Measurements from ENCODE around the gene UCKL1. TPM values are rescaled to one million over a fixed set of nuclear protein-coding genes. Genes with fewer than 3 reads are reported as not detected.

Gene UCKL1
- total RNA-seq, 1 experiment from 2014 or later = 55.1 TPM

DNA sequence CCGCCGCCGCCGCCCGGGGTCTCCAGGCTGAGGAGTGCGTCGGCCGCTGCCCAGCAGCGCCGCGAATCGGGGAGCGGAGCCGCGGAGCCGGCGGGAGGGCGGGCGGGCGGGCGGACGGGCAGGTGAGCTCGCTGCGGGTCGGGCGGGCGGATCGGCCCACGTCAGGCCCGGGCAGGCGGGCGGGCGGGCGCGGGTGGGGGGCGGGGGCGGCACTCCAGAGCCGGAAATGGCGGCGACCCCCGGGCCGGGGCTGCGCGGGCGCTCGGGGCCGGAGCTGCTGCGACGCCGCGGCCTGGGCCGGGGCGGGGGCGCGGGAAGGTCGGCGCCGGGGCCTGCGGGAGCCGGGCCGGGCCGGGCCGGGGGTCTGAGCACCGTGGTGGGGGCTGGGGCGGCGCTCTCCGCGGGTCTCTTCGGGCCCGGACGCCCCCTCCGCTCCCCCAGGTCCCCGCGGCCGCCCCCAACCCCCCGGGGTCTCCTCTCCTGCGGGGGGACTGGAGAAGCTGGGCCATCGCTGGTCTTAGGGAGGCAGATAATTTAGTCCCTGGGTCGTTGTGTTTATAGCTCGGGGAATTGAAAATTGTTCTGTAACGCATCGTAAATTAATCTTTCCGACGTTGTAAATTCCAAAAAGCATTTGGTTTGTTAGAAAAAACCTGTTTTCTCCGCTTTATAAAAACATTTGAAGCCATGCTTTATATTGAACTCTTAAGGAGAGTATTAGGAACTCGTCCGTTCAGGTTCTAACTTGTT is 60.8 kb downstream of the UCKL1 start:
- peaks cover 36% of the 10 kb centered on the region for H4K20me1 ChIP-seq (ENCODE audit: insufficient read depth)

GRCh38 chr20:63894358-63895201 is 61.6 kb downstream of the UCKL1 start, which contains the start of gene DNAJC5:
TSS of gene DNAJC5 (plus strand) at chr20:63895126. CDS start at chr20:63928346, 33,220 bp downstream.
- H3K4me3 ChIP-seq = peak within 1 kb of the TSS; percentile 75
- H3K27me3 ChIP-seq (ENCODE audit: insufficient read depth, low read depth) = no peaks in the 10 kb centered on the region
- peaks cover 65% of the 10 kb centered on the region for H3F3A ChIP-seq (ENCODE audit: insufficient read depth, low read depth)
- intact Hi-C loops (cut with micrococcal nuclease; ENCODE audit: unreplicated experiment) = loop anchor here (5.0 kb wide), 1 partner anchor 63 kb away; the partner anchor contains the start of gene UCKL1
- TF ChIP-seq, protein P1, sequence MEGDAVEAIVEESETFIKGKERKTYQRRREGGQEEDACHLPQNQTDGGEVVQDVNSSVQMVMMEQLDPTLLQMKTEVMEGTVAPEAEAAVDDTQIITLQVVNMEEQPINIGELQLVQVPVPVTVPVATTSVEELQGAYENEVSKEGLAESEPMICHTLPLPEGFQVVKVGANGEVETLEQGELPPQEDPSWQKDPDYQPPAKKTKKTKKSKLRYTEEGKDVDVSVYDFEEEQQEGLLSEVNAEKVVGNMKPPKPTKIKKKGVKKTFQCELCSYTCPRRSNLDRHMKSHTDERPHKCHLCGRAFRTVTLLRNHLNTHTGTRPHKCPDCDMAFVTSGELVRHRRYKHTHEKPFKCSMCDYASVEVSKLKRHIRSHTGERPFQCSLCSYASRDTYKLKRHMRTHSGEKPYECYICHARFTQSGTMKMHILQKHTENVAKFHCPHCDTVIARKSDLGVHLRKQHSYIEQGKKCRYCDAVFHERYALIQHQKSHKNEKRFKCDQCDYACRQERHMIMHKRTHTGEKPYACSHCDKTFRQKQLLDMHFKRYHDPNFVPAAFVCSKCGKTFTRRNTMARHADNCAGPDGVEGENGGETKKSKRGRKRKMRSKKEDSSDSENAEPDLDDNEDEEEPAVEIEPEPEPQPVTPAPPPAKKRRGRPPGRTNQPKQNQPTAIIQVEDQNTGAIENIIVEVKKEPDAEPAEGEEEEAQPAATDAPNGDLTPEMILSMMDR (conservative IDR thresholded peaks at IDR 0.05) = no peak
- no peak for TF ChIP-seq EZH2 (IDR thresholded peaks at IDR 0.05; ENCODE audit: low read depth)
- POLR2A ChIA-PET (ENCODE audit: unreplicated experiment) = interaction anchor here (0.6 to 0.7 kb wide), 4 partner anchors 29 to 1738 kb away, joined by 3 to 7 read pairs (median 4); partner anchors contain the start of gene TPD52L2
- DNase-seq = peak; percentile 82 to 98
- no peaks in the 10 kb centered on the region for H3K9me2 ChIP-seq (ENCODE audit: insufficient read depth)
- peaks cover 40% of the 10 kb centered on the region for H3K4me1 ChIP-seq (replicated peaks; ENCODE audit: insufficient read depth)
- CTCF ChIA-PET = no interaction called here
- BruUV-seq (replicated peaks) = no TSS peak
- H3K9me3 ChIP-seq (ENCODE audit: insufficient read depth, low read depth) = no peaks in the 10 kb centered on the region
- peaks cover 36% of the 10 kb centered on the region for H4K20me1 ChIP-seq (ENCODE audit: insufficient read depth)
- H3K79me2 ChIP-seq (ENCODE audit: low read depth) = peaks cover 57% of the 10 kb centered on the region
- H3K27ac ChIP-seq = peak within 1 kb of the TSS; percentile 68
- peaks cover 28% of the 10 kb centered on the region for H3K36me3 ChIP-seq (ENCODE audit: low read depth)
- peak within 1 kb of the TSS; percentile 75 for H2AFZ ChIP-seq
- peak within 1 kb of the TSS; percentile 98 for H3K4me2 ChIP-seq

More for the DNA sequence above, 60.8 kb downstream of the UCKL1 start:
- Histone ChIP-seq H3K4me1 (replicated peaks; ENCODE audit: insufficient read depth) (peaks cover 32% of the 10 kb centered on the region), H3K9me2 (ENCODE audit: insufficient read depth) (no peaks in the 10 kb centered on the region), H3K36me3 (ENCODE audit: low read depth) (peaks cover 21% of the 10 kb centered on the region), H3F3A (ENCODE audit: insufficient read depth, low read depth) (peaks cover 62% of the 10 kb centered on the region), H3K4me2 (peak overlapping the region; percentile 98), H3K9me3 (ENCODE audit: insufficient read depth, low read depth) (no peaks in the 10 kb centered on the region), H2AFZ (peak overlapping the region; percentile 63), H3K4me3 (peak overlapping the region; percentile 75), H3K27ac (peak overlapping the region; percentile 68), H3K27me3 (ENCODE audit: insufficient read depth, low read depth) (no peaks in the 10 kb centered on the region), H3K79me2 (ENCODE audit: low read depth) (peaks cover 61% of the 10 kb centered on the region)
- DNase-seq = no peak
- no TSS peak for BruUV-seq (replicated peaks)
- intact Hi-C loops (cut with micrococcal nuclease; ENCODE audit: unreplicated experiment) = loop anchor here (5.0 kb wide), 1 partner anchor 62 kb away; the partner anchor contains the start of gene UCKL1
- ChIA-PET POLR2A (ENCODE audit: unreplicated experiment) (no interaction called here), CTCF (interaction anchor here (0.6 to 1.8 kb wide), 3 partner anchors 78 to 358 kb away, joined by 3 to 6 read pairs (median 5); partner anchors contain the start of genes ARFRP1 and ZGPAT)
- TF ChIP-seq, protein P1 (conservative IDR thresholded peaks at IDR 0.05) = no peak
- no peak for TF ChIP-seq EZH2 (IDR thresholded peaks at IDR 0.05; ENCODE audit: low read depth)

DNA sequence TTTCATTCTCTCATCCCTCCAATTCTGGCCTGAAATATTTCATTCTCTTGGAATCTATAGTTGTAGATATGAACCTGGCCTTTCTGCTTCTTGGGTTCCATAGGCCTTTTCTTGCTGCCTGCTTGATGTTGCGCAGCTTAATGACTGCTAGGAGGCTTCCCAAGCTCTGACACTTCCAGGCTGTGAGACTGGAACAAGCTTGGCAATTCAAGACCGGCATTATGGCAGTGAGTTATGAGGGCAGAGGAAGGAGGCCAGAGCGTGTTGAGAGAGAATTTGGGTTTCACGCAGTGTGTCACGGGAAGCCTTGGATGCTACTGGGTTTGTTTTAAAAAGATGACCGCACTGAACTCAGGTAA is 62.2 kb downstream of the UCKL1 start:
- Histone ChIP-seq H2AFZ (0 out of 2 replicates have a peak overlapping the region, but pooled peaks have one; percentile 75), H3K4me3 (peak overlapping the region; percentile 70), H3F3A (ENCODE audit: insufficient read depth, low read depth) (peaks cover 71% of the 10 kb centered on the region), H3K9me2 (ENCODE audit: insufficient read depth) (no peaks in the 10 kb centered on the region), H3K9me3 (ENCODE audit: insufficient read depth, low read depth) (no peaks in the 10 kb centered on the region), H3K4me2 (peak overlapping the region; percentile 81), H3K79me2 (ENCODE audit: low read depth) (peaks cover 52% of the 10 kb centered on the region), H3K36me3 (ENCODE audit: low read depth) (peaks cover 31% of the 10 kb centered on the region), H3K27me3 (ENCODE audit: insufficient read depth, low read depth) (no peaks in the 10 kb centered on the region), H3K4me1 (replicated peaks; ENCODE audit: insufficient read depth) (peaks cover 46% of the 10 kb centered on the region), H3K27ac (peak overlapping the region; percentile 36; the same call in 1 of the 2 replicates), H4K20me1 (ENCODE audit: insufficient read depth) (peaks cover 31% of the 10 kb centered on the region)
- DNase-seq = no peak
- no peak for TF ChIP-seq EZH2 (IDR thresholded peaks at IDR 0.05; ENCODE audit: low read depth)
- TF ChIP-seq, protein P1 (conservative IDR thresholded peaks at IDR 0.05) = no peak
- ChIA-PET POLR2A (ENCODE audit: unreplicated experiment) (interaction anchor here (0.6 kb wide), 3 partner anchors 29 to 1737 kb away, joined by 3 to 4 read pairs (median 4); partner anchors contain the start of gene TPD52L2), CTCF (no interaction called here)
- TSS peak; percentile 34 for BruUV-seq (replicated peaks)
- intact Hi-C loops (cut with micrococcal nuclease; ENCODE audit: unreplicated experiment) = no loop called here

Measured in PC-9 (cell line).